Measurements from ENCODE around the gene DPP6. TPM values are rescaled to one million over a fixed set of nuclear protein-coding genes. Genes with fewer than 3 reads are reported as not detected.

The DPP6 gene
- total RNA-seq, 1 donor from 2014 or later = 0.39 TPM

GRCh38 chr7:154795437-154795836 lies 743.2 kb downstream of the DPP6 start:
- Histone ChIP-seq H3K4me2 (no peak overlapping the region), H3K27ac (no peak overlapping the region), H4K20me1 (ENCODE audit: low read depth) (no peaks in the 10 kb centered on the region), H3K79me2 (ENCODE audit: low read depth) (no peaks in the 10 kb centered on the region), H3F3A (ENCODE audit: low read depth) (no peaks in the 10 kb centered on the region), H2AFZ (replicated peaks) (no peak overlapping the region), H3K9ac (no peak overlapping the region), H3K4me1 (peaks cover 8% of the 10 kb centered on the region), H3K36me3 (no peaks in the 10 kb centered on the region), H3K4me3 (no peak overlapping the region), H3K9me3 (ENCODE audit: low read depth) (no peaks in the 10 kb centered on the region), H3K27me3 (peaks cover 16% of the 10 kb centered on the region)
- TF ChIP-seq CTCF (IDR thresholded peaks at IDR 0.05) (no peak), EZH2phosphoT487 (IDR thresholded peaks at IDR 0.05) (no peak), EZH2 (IDR thresholded peaks at IDR 0.05) (no peak)
- Mint-ChIP-seq H3K36me3 (no peaks in the 10 kb centered on the region), H3K27ac (no peak overlapping the region), H3K4me1 (no peaks in the 10 kb centered on the region), H3K9me3 (no peaks in the 10 kb centered on the region), H3K27me3 (ENCODE audit: insufficient read depth, low read depth) (peaks cover 7% of the 10 kb centered on the region), H3K4me3 (no peak overlapping the region)
- no peak for DNase-seq (ENCODE audit: low spot score)

- H3K27ac ChIP-seq = no peak overlapping the region
- H3K9me3 Mint-ChIP-seq = no peaks in the 10 kb centered on the region
- H3F3A ChIP-seq (ENCODE audit: low read depth) = no peaks in the 10 kb centered on the region
- no peak overlapping the region for H3K4me3 ChIP-seq
- no peak overlapping the region for H3K4me3 Mint-ChIP-seq
- no peaks in the 10 kb centered on the region for H3K36me3 Mint-ChIP-seq
- no peak overlapping the region for H3K9ac ChIP-seq
- no peaks in the 10 kb centered on the region for H4K20me1 ChIP-seq (ENCODE audit: low read depth)
- no peaks in the 10 kb centered on the region for H3K9me3 ChIP-seq (ENCODE audit: low read depth)
- H3K27me3 Mint-ChIP-seq (ENCODE audit: insufficient read depth, low read depth) = peaks cover 4% of the 10 kb centered on the region
- no peaks in the 10 kb centered on the region for H3K79me2 ChIP-seq (ENCODE audit: low read depth)
- no peaks in the 10 kb centered on the region for H3K36me3 ChIP-seq
- no peak overlapping the region for H2AFZ ChIP-seq (replicated peaks)
- H3K27me3 ChIP-seq = no peaks in the 10 kb centered on the region
- DNase-seq (ENCODE audit: low spot score) = no peak
- TF ChIP-seq EZH2 (IDR thresholded peaks at IDR 0.05) (no peak), CTCF (IDR thresholded peaks at IDR 0.05) (no peak), EZH2phosphoT487 (IDR thresholded peaks at IDR 0.05) (no peak)
- H3K4me2 ChIP-seq = no peak overlapping the region
- H3K4me1 Mint-ChIP-seq = no peaks in the 10 kb centered on the region
- no peak overlapping the region for H3K27ac Mint-ChIP-seq
- no peaks in the 10 kb centered on the region for H3K4me1 ChIP-seq
Observed at GRCh38 chr7:154804449-154804848, 752.3 kb downstream of the DPP6 start.

DNA sequence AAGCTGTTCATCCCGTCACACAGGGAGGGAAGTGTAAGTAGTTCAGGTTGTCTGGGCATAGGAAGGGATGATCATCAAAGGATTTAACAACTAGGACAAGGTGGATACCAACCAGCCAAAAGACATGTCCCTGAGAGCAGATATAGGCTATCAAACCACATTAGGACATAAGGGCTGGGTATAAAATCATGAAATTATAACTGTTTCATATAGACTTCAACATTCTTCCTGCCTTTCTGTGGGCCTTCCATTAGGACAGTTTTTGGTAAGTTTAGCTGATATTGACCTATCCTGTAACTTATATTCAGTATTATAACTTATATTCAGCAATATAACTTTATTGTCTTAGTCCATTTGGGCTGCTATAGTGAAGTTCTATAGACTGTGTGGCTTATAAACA lies 759.8 kb downstream of the DPP6 start:
- no peaks in the 10 kb centered on the region for H3K36me3 ChIP-seq
- no peaks in the 10 kb centered on the region for H3K4me1 ChIP-seq
- H3K79me2 ChIP-seq (ENCODE audit: low read depth) = no peaks in the 10 kb centered on the region
- H3F3A ChIP-seq (ENCODE audit: low read depth) = no peaks in the 10 kb centered on the region
- H3K27ac Mint-ChIP-seq = no peak overlapping the region
- H3K27me3 ChIP-seq = no peaks in the 10 kb centered on the region
- H3K9me3 Mint-ChIP-seq = peaks cover 14% of the 10 kb centered on the region
- H3K4me2 ChIP-seq = no peak overlapping the region
- H2AFZ ChIP-seq (replicated peaks) = no peak overlapping the region
- no peak overlapping the region for H3K27ac ChIP-seq
- no peaks in the 10 kb centered on the region for H3K36me3 Mint-ChIP-seq
- no peak overlapping the region for H3K4me3 Mint-ChIP-seq
- H3K4me1 Mint-ChIP-seq = no peaks in the 10 kb centered on the region
- no peak for DNase-seq (ENCODE audit: low spot score)
- no peak overlapping the region for H3K4me3 ChIP-seq
- peaks cover 9% of the 10 kb centered on the region for H3K9me3 ChIP-seq (ENCODE audit: low read depth)
- no peaks in the 10 kb centered on the region for H3K27me3 Mint-ChIP-seq (ENCODE audit: insufficient read depth, low read depth)
- H3K9ac ChIP-seq = no peak overlapping the region
- no peak for TF ChIP-seq EZH2 (IDR thresholded peaks at IDR 0.05)
- no peak for TF ChIP-seq CTCF (IDR thresholded peaks at IDR 0.05)
- TF ChIP-seq EZH2phosphoT487 (IDR thresholded peaks at IDR 0.05) = no peak
- no peaks in the 10 kb centered on the region for H4K20me1 ChIP-seq (ENCODE audit: low read depth)

All from neural progenitor cell (in vitro differentiated cells).